GM21528 (cell line): ENCODE results near the gene FOXO3.

Source experiments
- ATAC-seq: cut with Tn5 transposase; IDR thresholded peaks from one replicate; pipeline ENCODE4 v1.9.1; 2021; ENCODE audit warnings: mild to moderate bottlenecking, moderate library complexity; ENCODE audit not compliant: unreplicated experiment, low FRiP score

Gene FOXO3

DNA sequence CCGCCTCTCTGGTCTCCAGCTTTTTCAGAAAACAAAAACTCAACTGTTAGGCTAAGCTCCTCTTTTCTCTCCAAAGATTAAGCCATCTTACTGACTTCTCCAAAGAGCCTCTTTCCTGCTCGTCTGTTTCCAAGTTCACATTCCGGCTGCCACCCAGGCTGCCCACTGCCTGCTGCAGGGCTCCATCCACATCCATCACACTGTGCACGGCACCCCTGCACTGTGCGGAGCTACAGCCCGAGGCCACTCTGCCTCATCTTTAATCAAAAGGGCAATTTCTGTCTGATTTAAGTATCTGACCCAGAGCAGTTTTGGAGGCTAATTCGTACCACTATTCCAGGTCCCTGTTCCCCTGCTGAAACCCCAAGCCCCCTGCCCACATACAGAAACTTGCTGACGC is 145.9 kb downstream of the FOXO3 start:
- ATAC-seq, result no peak

GRCh38 chr6:108707328-108707976 is 146.7 kb downstream of the FOXO3 start:
- ATAC-seq, result no peak

DNA sequence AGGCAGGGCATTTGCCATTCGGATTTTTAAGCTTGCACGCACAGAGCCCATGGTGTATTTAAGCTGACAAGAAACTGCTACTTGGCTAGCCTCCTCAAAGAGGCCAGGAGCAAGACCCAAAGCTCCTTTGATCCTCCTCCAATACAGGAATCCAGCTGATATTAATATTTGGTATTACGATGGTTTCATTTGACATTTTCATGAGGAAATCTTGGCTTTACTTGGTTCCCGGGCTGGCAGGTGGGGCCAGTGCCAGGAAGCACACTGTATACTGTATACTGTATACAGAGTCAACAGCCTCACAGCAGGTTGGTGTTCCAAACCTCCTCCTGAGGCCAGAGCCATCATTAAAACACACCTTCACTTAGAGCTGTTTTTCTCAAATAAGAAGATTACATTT is 149.3 kb downstream of the FOXO3 start:
- no peak for ATAC-seq

- no peak for ATAC-seq
Measured at GRCh38 chr6:108710551-108710950, 149.8 kb downstream of the FOXO3 start.

GRCh38 chr6:108711071-108711470 is 150.4 kb downstream of the FOXO3 start:
- no peak for ATAC-seq

GRCh38 chr6:108711826-108712225 is 151.1 kb downstream of the FOXO3 start:
- no peak for ATAC-seq

- ATAC-seq, result no peak
Measured at GRCh38 chr6:108712946-108713345, 152.2 kb downstream of the FOXO3 start.

GRCh38 chr6:108714101-108714765 is 153.5 kb downstream of the FOXO3 start:
- no peak for ATAC-seq

DNA sequence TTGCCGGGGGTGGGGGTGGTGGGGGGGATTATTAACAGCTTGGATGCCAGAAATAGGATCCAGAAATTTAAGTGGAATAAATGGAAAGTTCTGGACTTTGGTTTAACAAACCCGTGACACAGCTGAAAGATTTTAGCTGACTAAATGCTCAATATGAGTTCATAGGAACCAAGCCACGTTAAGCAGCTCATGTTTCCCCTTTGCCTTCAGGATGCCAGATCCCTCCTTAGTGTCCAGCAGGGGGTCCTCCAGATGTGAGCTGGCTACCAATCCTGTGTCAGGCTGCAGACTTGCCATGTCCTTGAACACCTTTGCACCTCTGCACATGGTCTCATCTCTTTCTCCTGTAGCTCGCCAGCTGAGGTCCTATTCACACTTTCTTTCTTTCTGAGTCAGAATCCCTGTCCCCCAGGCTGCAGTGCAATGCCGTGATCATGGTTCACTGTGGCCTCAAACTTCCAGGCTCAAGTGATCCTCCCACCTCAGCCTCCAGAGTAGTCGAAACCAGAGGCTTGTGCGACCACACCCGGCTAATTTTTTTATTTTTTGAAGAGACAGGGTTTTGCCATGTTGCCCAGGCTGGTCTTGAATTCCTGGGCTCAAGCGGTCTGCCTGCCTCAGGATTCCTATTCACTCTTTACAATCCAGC is 154.2 kb downstream of the FOXO3 start:
- ATAC-seq, result no peak

- ATAC-seq, result no peak
Measured at GRCh38 chr6:108715832-108716231, 155.1 kb downstream of the FOXO3 start.

DNA sequence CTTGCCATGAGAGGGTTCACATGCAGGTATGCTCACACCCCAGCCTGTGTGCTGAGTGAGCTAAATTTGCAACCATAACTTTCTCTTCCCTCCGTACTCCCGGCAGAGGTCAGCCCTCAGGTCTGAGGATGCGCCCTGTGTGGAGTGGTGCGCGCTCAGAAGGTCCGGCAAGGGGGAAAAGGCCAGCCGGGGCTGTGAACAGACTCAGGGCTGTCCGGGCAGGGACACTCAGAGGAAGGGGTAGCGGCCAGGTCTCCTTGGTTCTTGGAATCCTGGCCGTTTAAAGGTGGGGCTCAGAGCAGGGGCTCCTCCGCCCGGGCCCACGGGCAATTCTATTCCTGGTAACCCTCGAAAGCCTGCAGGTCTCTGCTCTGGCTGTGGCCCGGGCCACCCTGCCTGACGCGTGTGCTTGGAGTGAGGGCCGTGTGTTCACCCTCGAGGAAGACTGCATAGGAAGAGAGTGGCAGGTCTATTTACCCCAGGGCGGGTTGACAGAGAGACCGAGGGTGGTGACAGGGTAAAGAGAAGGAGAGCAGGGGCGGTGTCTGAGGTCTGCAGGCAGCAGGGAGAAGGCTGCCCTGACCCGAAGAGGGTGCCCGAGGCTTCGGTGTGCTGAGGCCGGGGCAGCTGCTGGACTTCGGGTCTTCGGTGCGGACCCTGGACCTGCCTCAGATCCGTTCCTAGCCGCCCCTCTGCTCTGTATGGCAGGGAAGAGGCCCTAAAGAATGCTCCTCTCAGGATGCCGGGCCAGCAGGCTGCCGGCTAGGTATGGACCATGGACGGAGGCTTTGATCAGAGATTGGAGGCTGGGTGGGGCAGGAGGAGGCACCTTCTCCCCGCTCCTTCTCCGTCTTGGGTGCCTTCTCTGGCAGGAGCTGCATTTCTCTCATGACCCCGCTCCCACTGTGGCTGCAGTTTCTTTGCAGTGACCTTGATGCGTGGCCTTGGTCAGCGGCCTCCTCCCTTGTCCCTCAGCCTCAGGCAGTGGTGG is 156.4 kb downstream of the FOXO3 start:
- ATAC-seq, result no peak

- no peak for ATAC-seq
Measured at GRCh38 chr6:108719477-108719876, 158.8 kb downstream of the FOXO3 start.

DNA sequence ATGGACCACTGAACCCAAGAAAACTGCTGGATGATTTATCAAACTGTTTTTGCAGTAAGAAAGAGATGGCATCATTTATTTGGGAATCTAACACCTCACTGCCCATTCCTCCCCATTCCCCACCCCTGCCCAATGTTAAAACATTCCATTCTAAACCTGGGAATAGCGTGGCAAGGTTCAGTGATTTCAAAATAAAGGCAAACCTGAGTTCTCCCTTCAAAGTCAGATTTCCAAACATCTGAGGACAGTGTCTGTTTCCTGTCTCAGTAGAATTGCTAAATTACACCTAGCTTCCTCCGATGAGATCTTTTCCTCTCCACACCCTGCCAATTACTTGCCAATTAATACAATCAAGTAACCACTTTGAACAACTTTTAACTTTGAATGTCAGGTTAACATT is 160.1 kb downstream of the FOXO3 start:
- ATAC-seq, result no peak

- ATAC-seq, result no peak
Measured at GRCh38 chr6:108721286-108721685, 160.6 kb downstream of the FOXO3 start.

- ATAC-seq, result no peak
Measured at GRCh38 chr6:108723594-108723993, 162.9 kb downstream of the FOXO3 start.

- no peak for ATAC-seq
Measured at GRCh38 chr6:108726726-108727339, 166.1 kb downstream of the FOXO3 start.

GRCh38 chr6:108727966-108728730 is 167.4 kb downstream of the FOXO3 start:
- no peak for ATAC-seq

DNA sequence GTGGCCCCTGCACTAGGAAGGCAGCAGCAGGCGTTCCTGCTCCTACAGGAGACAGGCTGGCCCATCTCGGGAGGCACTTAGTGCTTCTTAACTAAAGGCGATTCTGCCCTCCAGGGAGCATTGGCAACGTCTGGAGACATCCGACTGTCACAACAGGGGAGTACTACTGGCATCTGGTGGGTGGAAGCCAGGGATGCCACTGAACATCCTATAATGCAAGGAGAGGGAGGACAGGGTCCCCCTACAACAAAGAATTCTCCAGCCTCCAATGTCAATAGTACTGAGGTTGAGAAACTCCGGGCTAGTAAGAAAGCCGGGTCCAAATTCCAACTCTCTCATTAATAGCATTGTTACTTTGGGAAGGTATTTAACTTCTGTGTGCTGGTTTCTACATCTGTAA is 168.1 kb downstream of the FOXO3 start:
- ATAC-seq, result no peak

GRCh38 chr6:108730635-108731515 is 170.2 kb downstream of the FOXO3 start:
- ATAC-seq, result no peak
